ENCODE data around the gene OXSR1.

DNA sequence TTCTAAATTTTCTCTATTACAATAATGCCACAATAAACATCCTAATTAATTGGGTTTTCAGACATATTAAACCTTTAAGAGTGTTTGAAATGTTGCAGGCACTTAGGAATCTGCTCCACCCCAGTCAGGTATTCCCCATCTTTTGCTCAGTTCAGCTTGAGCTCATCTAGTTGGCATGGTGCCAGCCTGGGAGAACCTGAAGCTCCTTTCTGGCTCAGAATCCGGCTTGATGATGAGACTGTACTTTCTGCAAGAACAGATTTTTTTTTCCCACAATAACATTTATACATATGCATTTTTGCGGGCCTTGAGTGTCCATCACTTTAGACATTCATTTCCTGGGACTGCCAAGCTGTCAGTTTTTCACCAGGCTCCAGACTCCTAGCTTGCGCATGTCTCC lies 7.7 kb upstream of the OXSR1 start:
- TF ChIP-seq, protein P1, sequence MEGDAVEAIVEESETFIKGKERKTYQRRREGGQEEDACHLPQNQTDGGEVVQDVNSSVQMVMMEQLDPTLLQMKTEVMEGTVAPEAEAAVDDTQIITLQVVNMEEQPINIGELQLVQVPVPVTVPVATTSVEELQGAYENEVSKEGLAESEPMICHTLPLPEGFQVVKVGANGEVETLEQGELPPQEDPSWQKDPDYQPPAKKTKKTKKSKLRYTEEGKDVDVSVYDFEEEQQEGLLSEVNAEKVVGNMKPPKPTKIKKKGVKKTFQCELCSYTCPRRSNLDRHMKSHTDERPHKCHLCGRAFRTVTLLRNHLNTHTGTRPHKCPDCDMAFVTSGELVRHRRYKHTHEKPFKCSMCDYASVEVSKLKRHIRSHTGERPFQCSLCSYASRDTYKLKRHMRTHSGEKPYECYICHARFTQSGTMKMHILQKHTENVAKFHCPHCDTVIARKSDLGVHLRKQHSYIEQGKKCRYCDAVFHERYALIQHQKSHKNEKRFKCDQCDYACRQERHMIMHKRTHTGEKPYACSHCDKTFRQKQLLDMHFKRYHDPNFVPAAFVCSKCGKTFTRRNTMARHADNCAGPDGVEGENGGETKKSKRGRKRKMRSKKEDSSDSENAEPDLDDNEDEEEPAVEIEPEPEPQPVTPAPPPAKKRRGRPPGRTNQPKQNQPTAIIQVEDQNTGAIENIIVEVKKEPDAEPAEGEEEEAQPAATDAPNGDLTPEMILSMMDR (IDR thresholded peaks at IDR 0.05): no peak
- TF ChIP-seq ZFX (IDR thresholded peaks at IDR 0.05; ENCODE audit: borderline replicate concordance): no peak

All from 22Rv1 (cell line).